Measurements from ENCODE around the gene KCNC4.

The KCNC4 gene

DNA sequence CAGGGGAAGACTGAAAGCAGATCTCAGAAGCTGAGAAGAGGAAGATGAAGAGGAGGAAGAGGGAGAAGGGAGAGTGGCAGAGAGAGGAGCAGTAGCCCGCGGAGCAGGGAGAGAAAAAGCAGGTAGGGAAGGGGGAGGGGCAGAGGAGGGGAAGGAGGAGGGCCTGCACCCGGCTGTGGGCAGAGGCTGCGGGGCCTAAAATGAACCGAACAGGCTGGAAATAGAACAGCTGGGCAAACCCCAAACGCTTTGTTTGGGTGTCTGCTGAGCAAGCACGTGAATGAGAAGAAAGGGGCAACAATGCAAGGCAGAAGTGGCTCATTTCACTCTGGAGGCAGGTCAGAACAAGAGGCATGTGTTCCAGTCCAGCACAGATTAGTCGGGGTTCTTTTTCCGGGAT lies 33.5 kb downstream of the KCNC4 start:
- Histone ChIP-seq H3K27me3 (no peaks in the 10 kb centered on the region), H3K27ac (peak overlapping the region; percentile 53 to 55), H3K4me3 (peak overlapping the region; percentile 1 to 25), H3K9me3 (no peaks in the 10 kb centered on the region), H3K4me1 (peaks cover 0 to 15% (median 12%) of the 10 kb centered on the region in 4 donors), H3K36me3 (no peaks in the 10 kb centered on the region)
- intact Hi-C loops (cut with DNase I; ENCODE audit: low total_unique reads) = no loop called here
- peak in 1 of 2 donors; percentile 71 for DNase-seq
- TF ChIP-seq, protein P1, sequence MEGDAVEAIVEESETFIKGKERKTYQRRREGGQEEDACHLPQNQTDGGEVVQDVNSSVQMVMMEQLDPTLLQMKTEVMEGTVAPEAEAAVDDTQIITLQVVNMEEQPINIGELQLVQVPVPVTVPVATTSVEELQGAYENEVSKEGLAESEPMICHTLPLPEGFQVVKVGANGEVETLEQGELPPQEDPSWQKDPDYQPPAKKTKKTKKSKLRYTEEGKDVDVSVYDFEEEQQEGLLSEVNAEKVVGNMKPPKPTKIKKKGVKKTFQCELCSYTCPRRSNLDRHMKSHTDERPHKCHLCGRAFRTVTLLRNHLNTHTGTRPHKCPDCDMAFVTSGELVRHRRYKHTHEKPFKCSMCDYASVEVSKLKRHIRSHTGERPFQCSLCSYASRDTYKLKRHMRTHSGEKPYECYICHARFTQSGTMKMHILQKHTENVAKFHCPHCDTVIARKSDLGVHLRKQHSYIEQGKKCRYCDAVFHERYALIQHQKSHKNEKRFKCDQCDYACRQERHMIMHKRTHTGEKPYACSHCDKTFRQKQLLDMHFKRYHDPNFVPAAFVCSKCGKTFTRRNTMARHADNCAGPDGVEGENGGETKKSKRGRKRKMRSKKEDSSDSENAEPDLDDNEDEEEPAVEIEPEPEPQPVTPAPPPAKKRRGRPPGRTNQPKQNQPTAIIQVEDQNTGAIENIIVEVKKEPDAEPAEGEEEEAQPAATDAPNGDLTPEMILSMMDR (IDR thresholded peaks at IDR 0.05) = no peak

DNA sequence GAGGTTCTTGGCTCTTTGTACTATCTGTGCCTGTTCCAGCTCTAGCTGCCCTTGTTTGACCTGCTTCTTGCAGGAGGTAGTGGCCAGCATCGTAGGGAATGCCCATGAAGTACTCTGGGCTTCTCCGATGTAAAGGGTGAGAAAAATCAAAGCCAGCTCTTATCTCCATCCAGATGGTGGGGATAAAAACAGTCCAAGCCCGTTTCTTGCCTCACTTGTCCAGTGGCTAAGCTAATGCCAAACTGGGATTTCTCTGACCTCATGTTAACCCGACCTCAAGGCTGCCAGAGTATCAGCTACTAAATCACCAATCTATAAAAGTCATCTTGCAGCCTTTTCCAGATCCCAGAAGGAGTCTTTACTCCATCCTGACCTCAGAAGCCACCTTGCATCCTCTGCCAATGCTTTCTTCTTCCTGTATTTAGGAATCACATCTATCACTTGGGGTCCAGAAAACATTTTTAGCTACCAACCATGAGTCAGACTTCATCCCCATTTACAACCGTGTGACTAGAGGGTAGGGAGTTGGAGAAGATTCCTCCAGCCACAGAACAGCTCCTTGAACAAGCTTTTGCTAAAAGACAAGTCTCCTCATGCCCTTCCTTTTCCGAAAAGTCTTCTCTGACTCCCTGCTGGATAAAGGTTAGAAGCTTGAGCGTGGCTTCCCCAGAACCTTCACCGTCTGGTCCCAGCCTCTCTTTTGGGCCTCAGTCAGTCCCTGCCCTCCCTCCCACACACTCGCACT lies 35.9 kb downstream of the KCNC4 start:
- H3K4me3 ChIP-seq = no peak overlapping the region
- H3K36me3 ChIP-seq = no peaks in the 10 kb centered on the region
- peak in 1 of 2 donors; percentile 6 for DNase-seq
- H3K4me1 ChIP-seq = peaks cover 0 to 15% (median 6%) of the 10 kb centered on the region in 4 donors
- no peaks in the 10 kb centered on the region for H3K9me3 ChIP-seq
- intact Hi-C loops (cut with DNase I; ENCODE audit: low total_unique reads) = no loop called here
- TF ChIP-seq, protein P1 (IDR thresholded peaks at IDR 0.05) = no peak
- H3K27me3 ChIP-seq = no peaks in the 10 kb centered on the region
- H3K27ac ChIP-seq = no peak overlapping the region

DNA sequence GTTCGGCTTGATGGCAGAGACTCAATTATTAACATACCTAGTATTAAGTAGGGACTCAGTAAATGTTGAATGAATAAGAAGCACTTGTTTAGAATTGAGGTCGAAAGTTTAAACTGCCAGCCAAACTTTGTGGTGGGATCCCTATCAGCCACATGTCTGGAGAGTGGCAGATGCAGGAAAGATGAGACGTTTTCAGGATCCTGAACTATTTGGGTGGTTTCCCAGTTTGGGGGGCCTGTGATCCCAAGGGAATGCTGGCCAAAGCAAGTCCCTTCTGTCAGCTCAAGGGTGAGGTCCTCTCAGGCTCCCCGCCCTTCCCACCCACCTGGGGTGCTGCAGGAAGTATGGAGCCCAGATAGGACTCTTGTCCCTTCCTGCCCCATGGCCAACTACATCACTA lies 38.6 kb downstream of the KCNC4 start:
- no peaks in the 10 kb centered on the region for H3K27me3 ChIP-seq
- peak in 1 of 2 donors; percentile 28 for DNase-seq
- no peaks in the 10 kb centered on the region for H3K36me3 ChIP-seq
- TF ChIP-seq, protein P1 (IDR thresholded peaks at IDR 0.05) = no peak
- no peaks in the 10 kb centered on the region for H3K9me3 ChIP-seq
- H3K4me3 ChIP-seq = no peak overlapping the region
- intact Hi-C loops (cut with DNase I; ENCODE audit: low total_unique reads) = no loop called here
- H3K27ac ChIP-seq = no peak overlapping the region
- H3K4me1 ChIP-seq = peaks cover 0 to 3% (median 1%) of the 10 kb centered on the region in 4 donors

DNA sequence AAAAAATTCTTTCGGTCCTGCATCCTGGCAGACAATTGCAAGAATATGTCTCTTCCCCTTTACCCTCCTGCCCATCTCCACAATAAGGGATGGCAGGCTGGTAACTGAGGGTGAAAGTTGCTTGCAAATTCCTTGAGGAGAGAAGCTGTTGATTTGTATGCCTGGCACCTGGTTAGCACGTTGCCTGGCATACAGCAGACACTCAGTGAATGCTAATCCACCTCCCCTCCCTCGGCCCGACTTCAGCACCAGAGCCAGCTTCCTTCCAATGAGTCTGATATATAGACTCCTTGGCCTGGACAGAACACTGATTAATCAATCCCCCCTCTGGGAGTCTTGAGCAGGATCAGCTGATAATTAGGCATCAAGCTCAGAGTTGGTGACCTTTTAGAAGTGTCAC lies 39.1 kb downstream of the KCNC4 start:
- no peaks in the 10 kb centered on the region for H3K36me3 ChIP-seq
- H3K4me1 ChIP-seq = no peaks in the 10 kb centered on the region
- TF ChIP-seq, protein P1 (IDR thresholded peaks at IDR 0.05) = no peak
- H3K27me3 ChIP-seq = no peaks in the 10 kb centered on the region
- intact Hi-C loops (cut with DNase I; ENCODE audit: low total_unique reads) = no loop called here
- no peak overlapping the region for H3K27ac ChIP-seq
- H3K4me3 ChIP-seq = no peak overlapping the region
- H3K9me3 ChIP-seq = no peaks in the 10 kb centered on the region
- peak in 1 of 2 donors; percentile 12 for DNase-seq

DNA sequence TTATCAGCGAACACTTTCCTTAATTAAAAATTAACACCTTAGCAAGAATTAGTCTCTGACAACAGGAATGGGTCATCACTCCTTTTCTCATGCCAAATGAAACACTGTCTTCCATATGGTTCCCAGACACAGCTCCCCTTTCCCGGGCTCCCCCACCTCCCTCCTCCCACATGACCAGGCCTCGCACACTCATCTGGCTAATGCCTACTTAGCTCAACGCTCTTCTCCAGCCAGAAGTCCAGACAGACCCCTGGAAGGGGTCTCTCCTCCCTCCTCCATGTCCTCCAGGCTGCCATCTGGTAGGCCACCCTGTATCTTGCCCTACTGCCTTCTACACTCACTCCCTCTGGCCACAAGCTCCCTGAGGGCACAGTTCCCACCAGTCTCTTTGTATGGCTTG lies 39.9 kb downstream of the KCNC4 start:
- H3K9me3 ChIP-seq = no peaks in the 10 kb centered on the region
- H3K4me1 ChIP-seq = no peaks in the 10 kb centered on the region
- no peaks in the 10 kb centered on the region for H3K27me3 ChIP-seq
- no peak overlapping the region for H3K27ac ChIP-seq
- no peaks in the 10 kb centered on the region for H3K36me3 ChIP-seq
- TF ChIP-seq, protein P1 (IDR thresholded peaks at IDR 0.05) = no peak
- no peak overlapping the region for H3K4me3 ChIP-seq
- intact Hi-C loops (cut with DNase I; ENCODE audit: low total_unique reads) = no loop called here
- peak in 1 of 2 donors; percentile 25 for DNase-seq
